MM.1S (cell line): ENCODE results near the gene TP53I13.

Experiments used
- DNase-seq: peaks from one replicate; pipeline ENCODE4 v3.0.0-alpha.2; 2015
- H2AFZ ChIP-seq: fragments of 300-600 bp; sonication (generic); 2 replicates; pipeline ENCODE4 v1.6.0; 2016; ENCODE audit warnings: antibody characterized with exemption, low read length
- H3F3A ChIP-seq: fragments of 300-600 bp; sonication (generic); 2 replicates; pipeline ENCODE4 v1.6.1; 2016; ENCODE audit warnings: mild to moderate bottlenecking, antibody characterized with exemption, low read length, moderate library complexity, mixed read lengths; ENCODE audit not compliant: insufficient read depth
- H3K27ac ChIP-seq: fragments of 300-600 bp; sonication (generic); 2 replicates; pipeline ENCODE4 v1.5.1; 2016; ENCODE audit warnings: mild to moderate bottlenecking, low read length
- H3K27me3 ChIP-seq: fragments of 300-600 bp; sonication (generic); replicated peaks from 2 replicates; pipeline ENCODE4 v1.6.0; 2016; ENCODE audit warnings: low read length; ENCODE audit not compliant: insufficient read depth
- H3K36me3 ChIP-seq: fragments of 300-600 bp; sonication (generic); replicated peaks from 2 replicates; pipeline ENCODE4 v1.6.1; 2016; ENCODE audit warnings: mild to moderate bottlenecking, low read length, mixed read lengths; ENCODE audit not compliant: insufficient read depth
- H3K4me1 ChIP-seq: fragments of 300-600 bp; sonication (generic); 2 replicates; pipeline ENCODE4 v1.6.1; 2016; ENCODE audit warnings: low read length, mixed read lengths
- H3K4me2 ChIP-seq: fragments of 300-600 bp; sonication (generic); 2 replicates; pipeline ENCODE4 v1.6.0; 2016; ENCODE audit warnings: low read depth, low read length
- H3K4me3 ChIP-seq: fragments of 300-600 bp; sonication (generic); 2 replicates; pipeline ENCODE4 v1.5.1; 2016; ENCODE audit warnings: low read length, mixed read lengths
- H3K79me2 ChIP-seq: fragments of 300-600 bp; sonication (generic); 2 replicates; pipeline ENCODE4 v1.6.1; 2016; ENCODE audit warnings: mixed run types, low read length, mixed read lengths
- H3K9ac ChIP-seq: fragments of 300-600 bp; sonication (generic); 2 replicates; pipeline ENCODE4 v1.6.1; 2016; ENCODE audit warnings: low read length, mixed read lengths
- H3K9me2 ChIP-seq: fragments of 300-600 bp; sonication (generic); replicated peaks from 2 replicates; pipeline ENCODE4 v1.6.1; 2016; ENCODE audit warnings: mild to moderate bottlenecking, low read length, mixed read lengths; ENCODE audit not compliant: insufficient read depth
- H3K9me3 ChIP-seq: fragments of 300-600 bp; sonication (generic); replicated peaks from 2 replicates; pipeline ENCODE4 v1.6.1; 2016; ENCODE audit warnings: mild to moderate bottlenecking, low read length, mixed read lengths; ENCODE audit not compliant: insufficient read depth
- H4K20me1 ChIP-seq: fragments of 300-600 bp; sonication (generic); 2 replicates; pipeline ENCODE4 v1.6.1; 2016; ENCODE audit warnings: mild to moderate bottlenecking, low read length, moderate library complexity, mixed read lengths; ENCODE audit not compliant: insufficient read depth
- CTCF ChIP-seq: fragments of 300-600 bp; sonication (generic); IDR thresholded peaks from 2 replicates; pipeline ENCODE4 v1.5.1; 2016; ENCODE audit warnings: antibody characterized with exemption, low read length, mixed read lengths
- EZH2 ChIP-seq: fragments of 300-600 bp; sonication (generic); optimal IDR thresholded peaks from 2 replicates; pipeline ENCODE3; 2017; ENCODE audit warnings: low read depth, mild to moderate bottlenecking, antibody characterized with exemption, low read length, mixed read lengths
- EZH2phosphoT487 ChIP-seq: fragments of 300-600 bp; sonication (generic); IDR thresholded peaks from 2 replicates; pipeline ENCODE4 v1.6.1; 2018; ENCODE audit warnings: antibody characterized with exemption, low read length

The TP53I13 gene

GRCh38 chr17:29591146-29591736 lies 22.7 kb downstream of the TP53I13 start:
- H3K9me2 ChIP-seq, result no peaks in the 10 kb centered on the region
- H4K20me1 ChIP-seq, result no peaks in the 10 kb centered on the region
- H3K27ac ChIP-seq, result no peak overlapping the region
- H3F3A ChIP-seq, result peaks cover 6% of the 10 kb centered on the region; the same call in 1 of the 2 replicates
- peaks cover 27% of the 10 kb centered on the region for H3K79me2 ChIP-seq
- H3K9me3 ChIP-seq, result no peaks in the 10 kb centered on the region
- TF ChIP-seq EZH2phosphoT487 (no peak), EZH2 (no peak), CTCF (no peak)
- H3K9ac ChIP-seq, result no peak overlapping the region
- peak overlapping the region; percentile 99 for H3K4me2 ChIP-seq
- H3K4me3 ChIP-seq, result peak overlapping the region; percentile 11; the same call in 1 of the 2 replicates
- no peaks in the 10 kb centered on the region for H3K36me3 ChIP-seq
- peaks cover 36% of the 10 kb centered on the region for H3K4me1 ChIP-seq
- H3K27me3 ChIP-seq, result no peaks in the 10 kb centered on the region
- H2AFZ ChIP-seq, result 0 out of 2 replicates have a peak overlapping the region, but pooled peaks have one; percentile 59
- no peak for DNase-seq

- no peak for TF ChIP-seq EZH2phosphoT487
- TF ChIP-seq CTCF, result peak; percentile 97
- no peaks in the 10 kb centered on the region for H4K20me1 ChIP-seq
- H3K27ac ChIP-seq, result no peak overlapping the region
- H3K4me2 ChIP-seq, result peak overlapping the region; percentile 99
- H3F3A ChIP-seq, result peaks cover 6% of the 10 kb centered on the region; the same call in 1 of the 2 replicates
- H3K9me2 ChIP-seq, result no peaks in the 10 kb centered on the region
- peak overlapping the region; percentile 59 for H2AFZ ChIP-seq
- peak; percentile 78 for DNase-seq
- 0 out of 2 replicates have a peak overlapping the region, but pooled peaks have one; percentile 69 for H3K4me3 ChIP-seq
- peaks cover 36% of the 10 kb centered on the region for H3K4me1 ChIP-seq
- H3K9me3 ChIP-seq, result no peaks in the 10 kb centered on the region
- H3K79me2 ChIP-seq, result peaks cover 20% of the 10 kb centered on the region
- H3K36me3 ChIP-seq, result no peaks in the 10 kb centered on the region
- no peak overlapping the region for H3K9ac ChIP-seq
- H3K27me3 ChIP-seq, result no peaks in the 10 kb centered on the region
Measured at GRCh38 chr17:29591737-29592608, 23.5 kb downstream of the TP53I13 start.

- Histone ChIP-seq H4K20me1 (no peaks in the 10 kb centered on the region), H3F3A (peaks cover 6% of the 10 kb centered on the region; the same call in 1 of the 2 replicates)
Measured at GRCh38 chr17:29592850-29593551, 24.5 kb downstream of the TP53I13 start, which contains the start of gene ANKRD13B. Gene ANKRD13B, plus strand, starts transcription at chr17:29593132. Its CDS starts 490 bp downstream, at chr17:29593622.

More at GRCh38 chr17:29592850-29593551, 24.5 kb downstream of the TP53I13 start, which contains the start of gene ANKRD13B:
- H3K4me2 ChIP-seq, result peak within 1 kb of the TSS; percentile 99
- peak within 1 kb of the TSS; percentile 70 for H2AFZ ChIP-seq
- no peak for TF ChIP-seq EZH2
- no peak for TF ChIP-seq EZH2phosphoT487
- no peak for TF ChIP-seq CTCF
- H3K4me1 ChIP-seq, result peaks cover 31% of the 10 kb centered on the region
- H3K4me3 ChIP-seq, result peak within 1 kb of the TSS; percentile 73
- H3K9ac ChIP-seq, result peak within 1 kb of the TSS; percentile 21; the same call in 1 of the 2 replicates
- H3K79me2 ChIP-seq, result peaks cover 10% of the 10 kb centered on the region
- no peak within 1 kb of the TSS for H3K27ac ChIP-seq
- no peaks in the 10 kb centered on the region for H3K9me3 ChIP-seq
- DNase-seq, result no peak
- H3K27me3 ChIP-seq, result no peaks in the 10 kb centered on the region
- no peaks in the 10 kb centered on the region for H3K9me2 ChIP-seq
- H3K36me3 ChIP-seq, result no peaks in the 10 kb centered on the region
